ENCODE measurements around the gene POLRMT. TPM values are rescaled to one million over a fixed set of nuclear protein-coding genes. Genes with fewer than 3 reads are reported as not detected.

POLRMT gene
- total and polyA plus RNA-seq, 2 experiments from 2014 or later, result 103 to 121 TPM

- Histone ChIP-seq H3K27me3 (no peaks in the 10 kb centered on the region), H3K36me3 (peaks cover 20% of the 10 kb centered on the region), H3K4me3 (no peak overlapping the region), H3K27ac (no peak overlapping the region), H3K9me3 (ENCODE audit: low read depth) (no peaks in the 10 kb centered on the region), H3K4me1 (ENCODE audit: low read depth) (no peaks in the 10 kb centered on the region)
- TF ChIP-seq CTCF (IDR thresholded peaks at IDR 0.05; ENCODE audit: low read depth, low read length), result no peak
- DNase-seq (ENCODE audit: low read depth in 1 of 2, low spot score in 1 of 2), result no peak
Observed at GRCh38 chr19:618247-618619, 15.1 kb downstream of the POLRMT start.

GRCh38 chr19:617551-618246 lies 15.6 kb downstream of the POLRMT start:
- Histone ChIP-seq H3K9me3 (ENCODE audit: low read depth) (no peaks in the 10 kb centered on the region), H3K27ac (no peak overlapping the region), H3K36me3 (peaks cover 24% of the 10 kb centered on the region), H3K27me3 (no peaks in the 10 kb centered on the region), H3K4me3 (no peak overlapping the region), H3K4me1 (ENCODE audit: low read depth) (no peaks in the 10 kb centered on the region)
- no peak for TF ChIP-seq CTCF (IDR thresholded peaks at IDR 0.05; ENCODE audit: low read depth, low read length)
- no peak for DNase-seq (ENCODE audit: low read depth in 1 of 2, low spot score in 1 of 2)

- H3K9me3 ChIP-seq (ENCODE audit: low read depth), result no peaks in the 10 kb centered on the region
- DNase-seq (ENCODE audit: low read depth in 1 of 2, low spot score in 1 of 2), result no peak
- H3K4me1 ChIP-seq (ENCODE audit: low read depth), result no peaks in the 10 kb centered on the region
- H3K27me3 ChIP-seq, result no peaks in the 10 kb centered on the region
- H3K27ac ChIP-seq, result no peak overlapping the region
- no peak overlapping the region for H3K4me3 ChIP-seq
- peaks cover 23% of the 10 kb centered on the region for H3K36me3 ChIP-seq
- TF ChIP-seq CTCF (IDR thresholded peaks at IDR 0.05; ENCODE audit: low read depth, low read length), result no peak
Observed at GRCh38 chr19:616747-617526, 16.4 kb downstream of the POLRMT start.

GRCh38 chr19:616062-616700 lies 17.2 kb downstream of the POLRMT start:
- peaks cover 20% of the 10 kb centered on the region for H3K36me3 ChIP-seq
- no peaks in the 10 kb centered on the region for H3K9me3 ChIP-seq (ENCODE audit: low read depth)
- DNase-seq (ENCODE audit: low read depth in 1 of 2, low spot score in 1 of 2), result no peak
- no peaks in the 10 kb centered on the region for H3K27me3 ChIP-seq
- H3K4me3 ChIP-seq, result no peak overlapping the region
- H3K4me1 ChIP-seq (ENCODE audit: low read depth), result no peaks in the 10 kb centered on the region
- no peak for TF ChIP-seq CTCF (IDR thresholded peaks at IDR 0.05; ENCODE audit: low read depth, low read length)
- no peak overlapping the region for H3K27ac ChIP-seq

GRCh38 chr19:615619-616018 lies 17.7 kb downstream of the POLRMT start:
- Histone ChIP-seq H3K27ac (no peak overlapping the region), H3K36me3 (peaks cover 20% of the 10 kb centered on the region), H3K27me3 (no peaks in the 10 kb centered on the region), H3K4me1 (ENCODE audit: low read depth) (no peaks in the 10 kb centered on the region), H3K9me3 (ENCODE audit: low read depth) (no peaks in the 10 kb centered on the region), H3K4me3 (no peak overlapping the region)
- TF ChIP-seq CTCF (IDR thresholded peaks at IDR 0.05; ENCODE audit: low read depth, low read length), result no peak
- peak in 1 of 2 donors; percentile 27 for DNase-seq (ENCODE audit: low read depth in 1 of 2, low spot score in 1 of 2)
